Glutamatergic neuron (in vitro differentiated cells): ENCODE data around the gene PDIA3. TPM values are rescaled to one million over a fixed set of nuclear protein-coding genes. Genes with fewer than 3 reads are reported as not detected.
"Not testable (repeated sequence)": the region's sequence is repeated elsewhere in the genome, so short reads cannot be mapped to it uniquely, and the experiment has no call there.

ENCODE experiments used
- DNase-seq: peaks from one replicate; pipeline ENCODE4 v3.0.0; 2022
- H3K27ac Mint-ChIP-seq: one replicate; pipeline ENCODE4 v1.8.0; 2020; ENCODE audit warnings: mild to moderate bottlenecking, mixed read lengths, inconsistent platforms; ENCODE audit not compliant: unreplicated experiment
- H3K27me3 Mint-ChIP-seq: one replicate; pipeline ENCODE4 v1.8.0; 2020; ENCODE audit warnings: mild to moderate bottlenecking, moderate library complexity, mixed read lengths, inconsistent platforms; ENCODE audit not compliant: unreplicated experiment
- H3K36me3 Mint-ChIP-seq: one replicate; pipeline ENCODE4 v1.8.0; 2020; ENCODE audit warnings: mild to moderate bottlenecking, mixed read lengths, inconsistent platforms; ENCODE audit not compliant: unreplicated experiment
- H3K4me1 Mint-ChIP-seq: one replicate; pipeline ENCODE4 v1.8.0; 2020; ENCODE audit warnings: mild to moderate bottlenecking, low read depth, mixed read lengths, inconsistent platforms; ENCODE audit not compliant: unreplicated experiment
- H3K4me3 Mint-ChIP-seq: one replicate; pipeline ENCODE4 v1.8.0; 2020; ENCODE audit warnings: mild to moderate bottlenecking, mixed read lengths, inconsistent platforms; ENCODE audit not compliant: unreplicated experiment
- H3K9me3 Mint-ChIP-seq: one replicate; pipeline ENCODE4 v1.8.0; 2020; ENCODE audit warnings: mild to moderate bottlenecking, moderate library complexity, mixed read lengths, inconsistent platforms; ENCODE audit not compliant: unreplicated experiment
- CTCF ChIP-seq: fragments of 200-600 bp; sonication (generic); IDR thresholded peaks from one replicate; pipeline ENCODE4 v1.5.0; 2021; ENCODE audit not compliant: partially characterized antibody, unreplicated experiment
- total RNA-seq: library from RNA; stranded (reverse); fragmentation: NEBNext Ultra II Directional; extraction: Animal tissue kit (Norgen Biotek cat#: 25700); gene quantifications from one replicate; pipeline ENCODE4 v1.2.1, GENCODE V29; 2021; ENCODE audit not compliant: unreplicated experiment

The PDIA3 gene
- total RNA-seq, 1 donor from 2014 or later, result 222 TPM

- Mint-ChIP-seq H3K4me1 (no peaks in the 10 kb centered on the region), H3K9me3 (no peaks in the 10 kb centered on the region), H3K36me3 (peaks cover 5% of the 10 kb centered on the region), H3K4me3 (no peak overlapping the region), H3K27ac (no peak overlapping the region), H3K27me3 (no peaks in the 10 kb centered on the region)
- no peak for TF ChIP-seq CTCF
- DNase-seq, result no peak
Measured at GRCh38 chr15:43735416-43735815, 10.8 kb upstream of the PDIA3 start.

GRCh38 chr15:43746903-43747309 is 668 bp downstream of the PDIA3 start:
- peak overlapping the region; percentile 98 for H3K4me3 Mint-ChIP-seq
- not testable (repeated sequence) for H3K9me3 Mint-ChIP-seq, H3K4me1 Mint-ChIP-seq, H3K36me3 Mint-ChIP-seq, H3K27me3 Mint-ChIP-seq, DNase-seq
- peak overlapping the region; percentile 96 for H3K27ac Mint-ChIP-seq

GRCh38 chr15:43748376-43748775 is 2.1 kb downstream of the PDIA3 start:
- DNase-seq, result no peak
- no peak for TF ChIP-seq CTCF
- Mint-ChIP-seq H3K27me3 (peaks cover 6% of the 10 kb centered on the region), H3K9me3 (peaks cover 5% of the 10 kb centered on the region), H3K27ac (no peak overlapping the region), H3K36me3 (no peaks in the 10 kb centered on the region), H3K4me3 (no peak overlapping the region), H3K4me1 (peaks cover 11% of the 10 kb centered on the region)

- TF ChIP-seq CTCF, result no peak
- no peaks in the 10 kb centered on the region for H3K36me3 Mint-ChIP-seq
- no peak overlapping the region for H3K27ac Mint-ChIP-seq
- no peak for DNase-seq
- H3K4me3 Mint-ChIP-seq, result no peak overlapping the region
- peaks cover 6% of the 10 kb centered on the region for H3K27me3 Mint-ChIP-seq
- peaks cover 5% of the 10 kb centered on the region for H3K9me3 Mint-ChIP-seq
- H3K4me1 Mint-ChIP-seq, result peaks cover 11% of the 10 kb centered on the region
Measured at GRCh38 chr15:43749690-43750345, 3.6 kb downstream of the PDIA3 start.

GRCh38 chr15:43751885-43752284 is 5.6 kb downstream of the PDIA3 start:
- DNase-seq, result no peak
- peaks cover 11% of the 10 kb centered on the region for H3K4me1 Mint-ChIP-seq
- peaks cover 2% of the 10 kb centered on the region for H3K27me3 Mint-ChIP-seq
- no peak overlapping the region for H3K4me3 Mint-ChIP-seq
- no peaks in the 10 kb centered on the region for H3K36me3 Mint-ChIP-seq
- peaks cover 2% of the 10 kb centered on the region for H3K9me3 Mint-ChIP-seq
- TF ChIP-seq CTCF, result no peak
- no peak overlapping the region for H3K27ac Mint-ChIP-seq

GRCh38 chr15:43762824-43763223 is 16.6 kb downstream of the PDIA3 start:
- peaks cover 2% of the 10 kb centered on the region for H3K27me3 Mint-ChIP-seq
- H3K9me3 Mint-ChIP-seq, result no peaks in the 10 kb centered on the region
- no peaks in the 10 kb centered on the region for H3K36me3 Mint-ChIP-seq
- no peaks in the 10 kb centered on the region for H3K4me1 Mint-ChIP-seq
- no peak overlapping the region for H3K27ac Mint-ChIP-seq
- H3K4me3 Mint-ChIP-seq, result no peak overlapping the region
- no peak for TF ChIP-seq CTCF
- no peak for DNase-seq
